NCI-H2227 treated with DMSO at 0.1 percent for 48 hours (cell line): ENCODE data around the gene TIMP1.

Source experiments
- DNase-seq: peaks from one replicate; lab custom pipeline; 2025; lab: John Stamatoyannopoulos, UW

TIMP1 gene

GRCh38 chrX:47634871-47635575 is 52.8 kb downstream of the TIMP1 start:
- no peak for DNase-seq
